HEK293T (cell line): ENCODE results near the gene DACH1.

Source experiments
- CTCF ChIA-PET: fragments of 350-600 bp; formaldehyde crosslinking; extraction: SDS; loops from one replicate; lab custom pipeline; 2021; ENCODE audit warnings: antibody characterized with exemption, inconsistent platforms; lab: Yijun Ruan, JAX
- POLR2A ChIA-PET: fragments of 350-600 bp; formaldehyde crosslinking; extraction: SDS; loops from one replicate; lab custom pipeline; 2020; ENCODE audit warnings: antibody characterized with exemption, inconsistent platforms; lab: Yijun Ruan, JAX
- DNase-seq: peaks from one replicate; pipeline ENCODE4 v3.0.0; 2012; ENCODE audit warnings: mixed read lengths; ENCODE audit errors: extremely low spot score
- ARNT ChIP-seq: fragments of 450-650 bp; IDR thresholded peaks from 2 replicates; pipeline ENCODE4 v1.6.1; 2017; ENCODE audit warnings: mild to moderate bottlenecking
- BHLHE40 ChIP-seq: fragments of 450-650 bp; IDR thresholded peaks from 2 replicates; pipeline ENCODE4 v1.6.1; 2016; ENCODE audit warnings: mild to moderate bottlenecking, moderate library complexity, borderline replicate concordance
- CTBP1 ChIP-seq: fragments of 450-650 bp; IDR thresholded peaks from 2 replicates; pipeline ENCODE4 v1.6.1; 2016; ENCODE audit warnings: borderline replicate concordance
- ELF4 ChIP-seq: fragments of 450-650 bp; IDR thresholded peaks from 2 replicates; pipeline ENCODE4 v1.6.1; 2017; ENCODE audit warnings: antibody characterized with exemption
- FOXA1 ChIP-seq: fragments of 450-650 bp; IDR thresholded peaks from 2 replicates; pipeline ENCODE4 v1.6.1; 2016; ENCODE audit warnings: mild to moderate bottlenecking
- FOXK2 ChIP-seq: fragments of 450-650 bp; IDR thresholded peaks from 2 replicates; pipeline ENCODE4 v1.6.1; 2016; ENCODE audit warnings: mild to moderate bottlenecking
- FOXM1 ChIP-seq: fragments of 450-650 bp; IDR thresholded peaks from 2 replicates; pipeline ENCODE4 v1.6.1; 2017; ENCODE audit warnings: mild to moderate bottlenecking, borderline replicate concordance
- HDGF ChIP-seq: fragments of 450-650 bp; IDR thresholded peaks from 2 replicates; pipeline ENCODE4 v1.6.1; 2017; ENCODE audit warnings: antibody characterized with exemption, borderline replicate concordance
- L3MBTL2 ChIP-seq: fragments of 450-650 bp; conservative IDR thresholded peaks from 2 replicates; pipeline ENCODE4 v1.6.1; 2016; ENCODE audit warnings: mild to moderate bottlenecking
- LEF1 ChIP-seq: fragments of 450-650 bp; IDR thresholded peaks from 2 replicates; pipeline ENCODE4 v1.6.1; 2017; ENCODE audit warnings: mild to moderate bottlenecking, borderline replicate concordance
- NFRKB ChIP-seq: fragments of 450-650 bp; IDR thresholded peaks from 2 replicates; pipeline ENCODE4 v1.6.1; 2016; ENCODE audit warnings: mild to moderate bottlenecking, moderate library complexity
- PKNOX1 ChIP-seq: fragments of 450-650 bp; IDR thresholded peaks from 2 replicates; pipeline ENCODE4 v1.6.1; 2016
- SP1 ChIP-seq: fragments of 450-650 bp; IDR thresholded peaks from 2 replicates; pipeline ENCODE4 v1.6.1; 2017
- SUZ12 ChIP-seq: fragments of 450-650 bp; IDR thresholded peaks from 2 replicates; pipeline ENCODE4 v1.6.1; 2016; ENCODE audit warnings: mild to moderate bottlenecking
- TARDBP ChIP-seq: fragments of 450-650 bp; IDR thresholded peaks from 2 replicates; pipeline ENCODE4 v1.6.1; 2016
- ZNF384 ChIP-seq: fragments of 450-650 bp; IDR thresholded peaks from 2 replicates; pipeline ENCODE4 v1.6.1; 2016

The DACH1 gene

GRCh38 chr13:71621174-71622124 is 245.6 kb downstream of the DACH1 start:
- POLR2A ChIA-PET, result interaction anchor here (0.9 to 1.5 kb wide), 2 partner anchors 23 to 246 kb away, joined by 3 to 6 read pairs; partner anchors contain the start of gene DACH1
- no peak for TF ChIP-seq TARDBP
- no peak for TF ChIP-seq ELF4
- TF ChIP-seq FOXM1, result no peak
- TF ChIP-seq CTBP1, result 0 out of 2 replicates have a peak, but pooled peaks have one; percentile 15
- TF ChIP-seq L3MBTL2, result no peak
- TF ChIP-seq NFRKB, result no peak
- no peak for TF ChIP-seq ARNT
- TF ChIP-seq SUZ12, result no peak
- TF ChIP-seq FOXA1, result peak; percentile 79
- no peak for TF ChIP-seq LEF1
- no peak for TF ChIP-seq SP1
- TF ChIP-seq ZNF384, result no peak
- TF ChIP-seq BHLHE40, result no peak
- TF ChIP-seq HDGF, result no peak
- peak; percentile 91 for TF ChIP-seq PKNOX1
- TF ChIP-seq FOXK2, result no peak
- DNase-seq, result peak; percentile 39
- CTCF ChIA-PET, result no interaction called here

GRCh38 chr13:71619096-71619495 is 247.9 kb downstream of the DACH1 start:
- ChIA-PET CTCF (no interaction called here), POLR2A (no interaction called here)
- DNase-seq, result no peak
- TF ChIP-seq ELF4 (no peak), CTBP1 (no peak), LEF1 (no peak), NFRKB (no peak), PKNOX1 (no peak), ZNF384 (no peak), SP1 (no peak), L3MBTL2 (no peak), TARDBP (no peak), FOXK2 (no peak), ARNT (no peak), BHLHE40 (no peak)

- ChIA-PET CTCF (no interaction called here), POLR2A (interaction anchor here (1.0 to 1.3 kb wide), 2 partner anchors 247 to 249 kb away, joined by 3 read pairs; partner anchors contain the start of gene DACH1)
- TF ChIP-seq HDGF, result no peak
- no peak for TF ChIP-seq FOXM1
- no peak for TF ChIP-seq L3MBTL2
- no peak; the same call in 1 of the 2 replicates for TF ChIP-seq PKNOX1
- no peak for TF ChIP-seq ZNF384
- TF ChIP-seq LEF1, result no peak
- no peak for TF ChIP-seq FOXK2
- no peak for TF ChIP-seq NFRKB
- no peak for TF ChIP-seq SUZ12
- no peak for TF ChIP-seq BHLHE40
- no peak for TF ChIP-seq TARDBP
- no peak for TF ChIP-seq CTBP1
- TF ChIP-seq ARNT, result no peak
- no peak for TF ChIP-seq SP1
- no peak for TF ChIP-seq ELF4
- no peak for TF ChIP-seq FOXA1
- no peak for DNase-seq
Observed at GRCh38 chr13:71618159-71618558, 248.8 kb downstream of the DACH1 start.

- DNase-seq, result no peak
- CTCF ChIA-PET, result no interaction called here
- POLR2A ChIA-PET, result interaction anchor here (1.0 to 1.3 kb wide), 2 partner anchors 248 to 250 kb away, joined by 3 read pairs; partner anchors contain the start of gene DACH1
- TF ChIP-seq ELF4, result no peak
- no peak for TF ChIP-seq CTBP1
- TF ChIP-seq FOXK2, result no peak
Observed at GRCh38 chr13:71617265-71617664, 249.7 kb downstream of the DACH1 start.

GRCh38 chr13:71613066-71613745 is 253.8 kb downstream of the DACH1 start:
- ChIA-PET POLR2A (no interaction called here), CTCF (no interaction called here)
- TF ChIP-seq ZNF384 (no peak), L3MBTL2 (no peak), CTBP1 (no peak), FOXA1 (no peak), SP1 (no peak), HDGF (no peak), NFRKB (no peak), BHLHE40 (no peak), ARNT (no peak), ELF4 (no peak), LEF1 (no peak), PKNOX1 (no peak), FOXK2 (no peak), TARDBP (no peak), FOXM1 (no peak), SUZ12 (no peak)
- no peak for DNase-seq
